ENCODE measurements around the gene CFAP100.

The CFAP100 gene

DNA sequence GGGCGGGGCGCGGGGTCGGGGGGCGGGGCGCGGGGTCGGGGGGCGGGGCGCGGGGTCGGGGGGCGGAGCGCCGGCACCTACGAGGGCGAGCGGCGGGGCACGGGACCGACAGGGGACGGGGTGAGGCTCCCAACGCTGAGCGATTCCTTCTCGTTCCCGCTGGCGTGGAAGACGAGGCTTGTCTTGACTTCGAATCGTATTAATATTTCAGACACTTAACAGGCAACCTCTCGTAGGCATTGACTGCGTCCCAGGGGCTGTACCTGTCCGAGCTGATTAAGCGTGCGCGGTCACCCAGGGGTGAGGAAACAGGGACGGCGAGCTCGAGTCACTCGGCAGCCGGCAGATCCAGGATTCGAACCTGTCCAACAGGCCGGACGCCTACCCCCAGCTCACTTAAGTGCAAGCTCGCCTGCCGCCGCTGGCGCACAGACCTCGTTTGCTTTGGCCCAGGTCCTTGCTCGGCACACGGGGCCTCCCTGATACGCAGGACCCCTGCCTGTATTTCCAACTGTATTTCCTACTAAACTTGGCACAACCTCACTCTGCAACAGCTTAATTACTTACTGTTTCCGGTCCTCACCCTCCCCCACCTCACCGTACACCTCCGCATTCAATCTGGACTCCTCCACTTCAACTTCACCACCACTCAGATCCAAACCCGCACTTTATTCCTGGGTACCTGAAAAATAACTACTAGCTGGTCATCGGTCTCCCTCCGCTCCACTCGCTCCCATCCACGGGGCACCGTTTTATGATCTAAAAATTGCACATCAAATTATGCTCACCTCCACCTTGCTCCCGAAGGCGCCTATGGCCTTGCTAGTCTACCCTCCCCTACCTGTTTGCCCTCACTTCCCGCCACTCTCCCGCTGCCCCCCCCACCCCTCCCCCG lies 81.7 kb downstream of the CFAP100 start (continued):
- TF ChIP-seq ZBTB48 (tag by site-specific recombination; IDR thresholded peaks at IDR 0.05) (0 out of 2 replicates have a peak, but pooled peaks have one; percentile 27), ZNF580 (tag by site-specific recombination; IDR thresholded peaks at IDR 0.05) (peak; percentile 25; the same call in 1 of the 2 replicates), ZBTB17 (tag by site-specific recombination; IDR thresholded peaks at IDR 0.05) (peak; percentile 94), ZNF558 (tag by site-specific recombination; IDR thresholded peaks at IDR 0.05) (no peak), SCRT2 (tag by site-specific recombination; IDR thresholded peaks at IDR 0.05) (peak; percentile 66), ZNF596 (tag by site-specific recombination; IDR thresholded peaks at IDR 0.05) (no peak), ZXDB (tag by site-specific recombination; IDR thresholded peaks at IDR 0.05) (peak; percentile 93), GLIS1 (tag by site-specific recombination; IDR thresholded peaks at IDR 0.05) (peak; percentile 34; the same call in 1 of the 2 replicates)

GRCh38 chr3:126477061-126477380 lies 82.3 kb downstream of the CFAP100 start:
- Histone ChIP-seq H3K4me1 (ENCODE audit: control insufficient read depth, insufficient read depth, low read length) (peaks cover 8% of the 10 kb centered on the region; the same call in 1 of the 2 replicates), H3K9me3 (ENCODE audit: control insufficient read depth, insufficient read depth, low read depth, low read length) (no peaks in the 10 kb centered on the region), H3K4me3 (ENCODE audit: low read depth, low read length) (no peak overlapping the region), H3K27ac (ENCODE audit: extremely low read depth, low read depth, low read length) (no peak overlapping the region), H3K36me3 (ENCODE audit: control insufficient read depth in 2 of 2, insufficient read depth in 1 of 2, low read length in 2 of 2) (peaks cover 0 to 1% of the 10 kb centered on the region in 2 experiments; a peak in 1 of 3 replicates)
- TF ChIP-seq ZNF48 (tag by site-specific recombination; IDR thresholded peaks at IDR 0.05) = no peak
- TF ChIP-seq KLF16 (tag by site-specific recombination; IDR thresholded peaks at IDR 0.05) = no peak
- no peak for TF ChIP-seq ZNF423 (tag by site-specific recombination; IDR thresholded peaks at IDR 0.05)
- TF ChIP-seq IKZF3 (tag by site-specific recombination; IDR thresholded peaks at IDR 0.05) = no peak
- TF ChIP-seq KLF1 (tag by site-specific recombination; IDR thresholded peaks at IDR 0.05) = no peak
- TF ChIP-seq PRDM1 (tag by site-specific recombination; IDR thresholded peaks at IDR 0.05) = no peak
- TF ChIP-seq ZNF221 (tag by site-specific recombination; IDR thresholded peaks at IDR 0.05; ENCODE audit: borderline replicate concordance) = no peak
- no peak for TF ChIP-seq ZNF10 (tag by site-specific recombination; IDR thresholded peaks at IDR 0.05)
- TF ChIP-seq ZNF521 (tag by site-specific recombination; IDR thresholded peaks at IDR 0.05) = no peak
- no peak for TF ChIP-seq EGR2 (tag by site-specific recombination; IDR thresholded peaks at IDR 0.05; ENCODE audit: low read depth)
- TF ChIP-seq ZNF138 (tag by site-specific recombination; IDR thresholded peaks at IDR 0.05; ENCODE audit: borderline replicate concordance) = no peak
- TF ChIP-seq, protein P1, sequence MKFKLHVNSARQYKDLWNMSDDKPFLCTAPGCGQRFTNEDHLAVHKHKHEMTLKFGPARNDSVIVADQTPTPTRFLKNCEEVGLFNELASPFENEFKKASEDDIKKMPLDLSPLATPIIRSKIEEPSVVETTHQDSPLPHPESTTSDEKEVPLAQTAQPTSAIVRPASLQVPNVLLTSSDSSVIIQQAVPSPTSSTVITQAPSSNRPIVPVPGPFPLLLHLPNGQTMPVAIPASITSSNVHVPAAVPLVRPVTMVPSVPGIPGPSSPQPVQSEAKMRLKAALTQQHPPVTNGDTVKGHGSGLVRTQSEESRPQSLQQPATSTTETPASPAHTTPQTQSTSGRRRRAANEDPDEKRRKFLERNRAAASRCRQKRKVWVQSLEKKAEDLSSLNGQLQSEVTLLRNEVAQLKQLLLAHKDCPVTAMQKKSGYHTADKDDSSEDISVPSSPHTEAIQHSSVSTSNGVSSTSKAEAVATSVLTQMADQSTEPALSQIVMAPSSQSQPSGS (tag by site-specific recombination; IDR thresholded peaks at IDR 0.05; ENCODE audit: low read depth) = no peak
- TF ChIP-seq ZNF350 (tag by site-specific recombination; IDR thresholded peaks at IDR 0.05) = no peak
- no peak for TF ChIP-seq ZNF354C (tag by site-specific recombination; IDR thresholded peaks at IDR 0.05; ENCODE audit: borderline replicate concordance, low read depth)
- TF ChIP-seq ZSCAN30 (tag by site-specific recombination; IDR thresholded peaks at IDR 0.05) = no peak
- TF ChIP-seq, protein P2, sequence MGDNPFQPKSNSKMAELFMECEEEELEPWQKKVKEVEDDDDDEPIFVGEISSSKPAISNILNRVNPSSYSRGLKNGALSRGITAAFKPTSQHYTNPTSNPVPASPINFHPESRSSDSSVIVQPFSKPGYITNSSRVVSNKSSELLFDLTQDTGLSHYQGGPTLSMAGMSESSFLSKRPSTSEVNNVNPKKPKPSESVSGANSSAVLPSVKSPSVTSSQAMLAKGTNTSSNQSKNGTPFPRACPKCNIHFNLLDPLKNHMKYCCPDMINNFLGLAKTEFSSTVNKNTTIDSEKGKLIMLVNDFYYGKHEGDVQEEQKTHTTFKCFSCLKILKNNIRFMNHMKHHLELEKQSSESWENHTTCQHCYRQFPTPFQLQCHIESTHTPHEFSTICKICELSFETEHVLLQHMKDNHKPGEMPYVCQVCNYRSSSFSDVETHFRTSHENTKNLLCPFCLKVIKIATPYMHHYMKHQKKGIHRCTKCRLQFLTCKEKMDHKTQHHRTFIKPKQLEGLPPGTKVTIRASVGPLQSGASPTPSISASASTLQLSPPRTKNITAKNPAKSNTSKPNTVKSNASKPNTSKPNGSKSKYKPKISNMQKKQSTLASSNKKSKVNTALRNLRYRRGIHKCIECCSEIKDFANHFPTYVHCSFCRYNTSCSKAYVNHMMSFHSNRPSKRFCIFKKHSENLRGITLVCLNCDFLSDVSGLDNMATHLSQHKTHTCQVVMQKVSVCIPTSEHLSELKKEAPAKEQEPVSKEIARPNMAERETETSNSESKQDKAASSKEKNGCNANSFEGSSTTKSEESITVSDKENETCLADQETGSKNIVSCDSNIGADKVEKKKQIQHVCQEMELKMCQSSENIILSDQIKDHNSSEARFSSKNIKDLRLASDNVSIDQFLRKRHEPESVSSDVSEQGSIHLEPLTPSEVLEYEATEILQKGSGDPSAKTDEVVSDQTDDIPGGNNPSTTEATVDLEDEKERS (tag by site-specific recombination; IDR thresholded peaks at IDR 0.05) = no peak
- POLR2A ChIA-PET = interaction anchor here (0.9 kb wide), 1 partner anchor 37 kb away, joined by 3 read pairs; no protein-coding TSS in a partner anchor
- CTCF ChIA-PET = interaction anchor here (1.0 kb wide), 1 partner anchor 505 kb away, joined by 3 read pairs; no protein-coding TSS in a partner anchor
